GM19395 (cell line): Measurements from ENCODE around the gene DGLUCY.
"Not testable (repeated sequence)": the region's sequence is repeated elsewhere in the genome, so short reads cannot be mapped to it uniquely, and the experiment has no call there.

Source experiments
- ATAC-seq: cut with Tn5 transposase; IDR thresholded peaks from one replicate; pipeline ENCODE4 v1.9.1; 2021; ENCODE audit warnings: mild to moderate bottlenecking, moderate library complexity; ENCODE audit not compliant: unreplicated experiment

The DGLUCY gene

GRCh38 chr14:91232052-91232451 lies 118.2 kb downstream of the DGLUCY start:
- no peak for ATAC-seq

- ATAC-seq: no peak
Measured at GRCh38 chr14:91232603-91233002, 118.7 kb downstream of the DGLUCY start.

- no peak for ATAC-seq
Measured at GRCh38 chr14:91233936-91234790, 120.3 kb downstream of the DGLUCY start.

GRCh38 chr14:91234791-91235114 lies 120.9 kb downstream of the DGLUCY start:
- no peak for ATAC-seq

GRCh38 chr14:91235841-91236240 lies 122.0 kb downstream of the DGLUCY start:
- ATAC-seq: no peak

- no peak for ATAC-seq
Measured at GRCh38 chr14:91237219-91237618, 123.3 kb downstream of the DGLUCY start.

- no peak for ATAC-seq
Measured at GRCh38 chr14:91238085-91238484, 124.2 kb downstream of the DGLUCY start.

- ATAC-seq: no peak
Measured at GRCh38 chr14:91238661-91239060, 124.8 kb downstream of the DGLUCY start.

- peak; percentile 83 for ATAC-seq
Measured at GRCh38 chr14:91241863-91242262, 128.0 kb downstream of the DGLUCY start.

- ATAC-seq: no peak
Measured at GRCh38 chr14:91242635-91243034, 128.8 kb downstream of the DGLUCY start.

- ATAC-seq: peak; percentile 2
Measured at GRCh38 chr14:91243074-91243471, 129.2 kb downstream of the DGLUCY start.

GRCh38 chr14:91244501-91244901 lies 130.6 kb downstream of the DGLUCY start, which contains the start of gene GPR68:
GPR68 (minus strand) TSS chr14:91244704; CDS start chr14:91235050, 9,654 bp downstream.
- no peak for ATAC-seq

- ATAC-seq: no peak
Measured at GRCh38 chr14:91245029-91245428, 131.2 kb downstream of the DGLUCY start.

- not testable (repeated sequence) for ATAC-seq
Measured at GRCh38 chr14:91245616-91246015, 131.7 kb downstream of the DGLUCY start.

GRCh38 chr14:91246051-91246852 lies 132.4 kb downstream of the DGLUCY start:
- ATAC-seq: no peak

- ATAC-seq: peak; percentile 82
Measured at GRCh38 chr14:91249841-91250616, 136.2 kb downstream of the DGLUCY start.

GRCh38 chr14:91250912-91251311 lies 137.0 kb downstream of the DGLUCY start:
- no peak for ATAC-seq

- no peak for ATAC-seq
Measured at GRCh38 chr14:91252871-91253794, 139.3 kb downstream of the DGLUCY start.

- ATAC-seq: no peak
Measured at GRCh38 chr14:91253795-91254323, 140.0 kb downstream of the DGLUCY start.

GRCh38 chr14:91254461-91254860 lies 140.6 kb downstream of the DGLUCY start:
- ATAC-seq: no peak
